SK-N-SH treated with all-trans-retinoic acid at 6 μM for 48 hours (cell line): ENCODE measurements around the gene KEL.

Experiments
- ARNTL ChIP-seq: fragments of 450-650 bp; formaldehyde crosslinking; IDR thresholded peaks from 2 replicates; pipeline ENCODE4 v1.5.0; 2020; ENCODE audit warnings: low read depth, mild to moderate bottlenecking, moderate library complexity, borderline replicate concordance
- ESRRG ChIP-seq: fragments of 250-450 bp; sonication (Bioruptor Pico); IDR thresholded peaks from 2 replicates; pipeline ENCODE4 v1.6.1; 2021; ENCODE audit warnings: mild to moderate bottlenecking
- GLIS3 ChIP-seq: fragments of 250-450 bp; sonication (Bioruptor Pico); IDR thresholded peaks from 2 replicates; pipeline ENCODE4 v1.5.0; 2020; ENCODE audit warnings: mild to moderate bottlenecking, moderate library complexity
- PPARA ChIP-seq: fragments of 250-450 bp; sonication (Bioruptor Pico); IDR thresholded peaks from 2 replicates; pipeline ENCODE4 v1.5.0; 2020; ENCODE audit warnings: mild to moderate bottlenecking, borderline replicate concordance
- RARB ChIP-seq: fragments of 250-450 bp; sonication (Bioruptor Pico); IDR thresholded peaks from 2 replicates; pipeline ENCODE4 v1.8.0; 2021; ENCODE audit warnings: mild to moderate bottlenecking, moderate library complexity
- TCF4 ChIP-seq: fragments of 250-450 bp; sonication (Bioruptor Pico); IDR thresholded peaks from 2 replicates; pipeline ENCODE4 v1.8.0; 2021; ENCODE audit warnings: mild to moderate bottlenecking, moderate library complexity, borderline replicate concordance
- ZFP3 ChIP-seq: fragments of 250-450 bp; sonication (Bioruptor Pico); IDR thresholded peaks from 2 replicates; pipeline ENCODE4 v1.5.0; 2020; ENCODE audit warnings: mild to moderate bottlenecking, moderate library complexity
- ZNF565 ChIP-seq: fragments of 450-650 bp; formaldehyde crosslinking; conservative IDR thresholded peaks from 2 replicates; pipeline ENCODE4 v1.5.0; 2020; ENCODE audit warnings: low read depth, mild to moderate bottlenecking, moderate library complexity
- ZNF70 ChIP-seq: fragments of 450-650 bp; formaldehyde crosslinking; IDR thresholded peaks from 2 replicates; pipeline ENCODE4 v1.5.0; 2020; ENCODE audit warnings: mild to moderate bottlenecking, moderate library complexity
- ZNF8 ChIP-seq: fragments of 450-650 bp; formaldehyde crosslinking; IDR thresholded peaks from 2 replicates; pipeline ENCODE4 v1.5.0; 2020; ENCODE audit warnings: mild to moderate bottlenecking, moderate library complexity
- TF ChIP-seq, protein P1 (sequence below): fragments of 250-450 bp; sonication (Bioruptor Pico); IDR thresholded peaks from 2 replicates; pipeline ENCODE4 v1.5.0; 2020; ENCODE audit warnings: mild to moderate bottlenecking, moderate library complexity
- TF ChIP-seq, protein P2 (sequence below): fragments of 250-450 bp; sonication (Bioruptor Pico); IDR thresholded peaks from 2 replicates; pipeline ENCODE4 v1.8.0; 2021; ENCODE audit warnings: low read depth, mild to moderate bottlenecking, moderate library complexity, borderline replicate concordance
- TF ChIP-seq, protein P3 (sequence below): fragments of 250-450 bp; sonication (Bioruptor Pico); IDR thresholded peaks from 2 replicates; pipeline ENCODE4 v1.5.1; 2020; ENCODE audit warnings: low read depth, mild to moderate bottlenecking, moderate library complexity

DNA sequence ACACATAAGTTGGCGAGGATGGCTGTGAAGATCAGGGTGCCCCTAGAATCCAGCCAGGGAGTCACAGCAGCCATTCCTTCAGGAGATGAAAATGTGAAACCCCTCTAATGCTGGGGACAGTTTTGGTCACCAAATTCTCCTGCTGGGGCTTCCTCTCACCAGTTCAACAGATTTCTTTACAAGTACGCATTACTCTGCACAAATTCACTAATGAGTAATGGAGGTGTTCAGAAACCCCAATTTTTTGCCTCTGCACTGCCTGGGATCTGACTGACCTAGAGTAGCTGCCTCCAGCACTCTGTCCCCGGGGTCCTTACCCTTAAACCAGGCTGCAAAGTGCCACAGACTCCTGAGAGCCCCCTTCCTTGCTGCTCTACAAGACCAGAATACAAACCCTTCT, 44.7 kb downstream of the KEL start:
- TF ChIP-seq ESRRG (CRISPR knock-in tag) (no peak), ZFP3 (CRISPR knock-in tag) (no peak), ZNF8 (no peak), GLIS3 (CRISPR knock-in tag) (no peak), TCF4 (CRISPR knock-in tag) (no peak), PPARA (CRISPR knock-in tag) (no peak), RARB (CRISPR knock-in tag) (no peak), ARNTL (CRISPR knock-in tag) (no peak), ZNF565 (no peak), ZNF70 (CRISPR knock-in tag) (no peak)
- TF ChIP-seq, protein P1, sequence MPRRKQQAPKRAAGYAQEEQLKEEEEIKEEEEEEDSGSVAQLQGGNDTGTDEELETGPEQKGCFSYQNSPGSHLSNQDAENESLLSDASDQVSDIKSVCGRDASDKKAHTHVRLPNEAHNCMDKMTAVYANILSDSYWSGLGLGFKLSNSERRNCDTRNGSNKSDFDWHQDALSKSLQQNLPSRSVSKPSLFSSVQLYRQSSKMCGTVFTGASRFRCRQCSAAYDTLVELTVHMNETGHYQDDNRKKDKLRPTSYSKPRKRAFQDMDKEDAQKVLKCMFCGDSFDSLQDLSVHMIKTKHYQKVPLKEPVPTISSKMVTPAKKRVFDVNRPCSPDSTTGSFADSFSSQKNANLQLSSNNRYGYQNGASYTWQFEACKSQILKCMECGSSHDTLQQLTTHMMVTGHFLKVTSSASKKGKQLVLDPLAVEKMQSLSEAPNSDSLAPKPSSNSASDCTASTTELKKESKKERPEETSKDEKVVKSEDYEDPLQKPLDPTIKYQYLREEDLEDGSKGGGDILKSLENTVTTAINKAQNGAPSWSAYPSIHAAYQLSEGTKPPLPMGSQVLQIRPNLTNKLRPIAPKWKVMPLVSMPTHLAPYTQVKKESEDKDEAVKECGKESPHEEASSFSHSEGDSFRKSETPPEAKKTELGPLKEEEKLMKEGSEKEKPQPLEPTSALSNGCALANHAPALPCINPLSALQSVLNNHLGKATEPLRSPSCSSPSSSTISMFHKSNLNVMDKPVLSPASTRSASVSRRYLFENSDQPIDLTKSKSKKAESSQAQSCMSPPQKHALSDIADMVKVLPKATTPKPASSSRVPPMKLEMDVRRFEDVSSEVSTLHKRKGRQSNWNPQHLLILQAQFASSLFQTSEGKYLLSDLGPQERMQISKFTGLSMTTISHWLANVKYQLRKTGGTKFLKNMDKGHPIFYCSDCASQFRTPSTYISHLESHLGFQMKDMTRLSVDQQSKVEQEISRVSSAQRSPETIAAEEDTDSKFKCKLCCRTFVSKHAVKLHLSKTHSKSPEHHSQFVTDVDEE = no peak
- TF ChIP-seq, protein P2, sequence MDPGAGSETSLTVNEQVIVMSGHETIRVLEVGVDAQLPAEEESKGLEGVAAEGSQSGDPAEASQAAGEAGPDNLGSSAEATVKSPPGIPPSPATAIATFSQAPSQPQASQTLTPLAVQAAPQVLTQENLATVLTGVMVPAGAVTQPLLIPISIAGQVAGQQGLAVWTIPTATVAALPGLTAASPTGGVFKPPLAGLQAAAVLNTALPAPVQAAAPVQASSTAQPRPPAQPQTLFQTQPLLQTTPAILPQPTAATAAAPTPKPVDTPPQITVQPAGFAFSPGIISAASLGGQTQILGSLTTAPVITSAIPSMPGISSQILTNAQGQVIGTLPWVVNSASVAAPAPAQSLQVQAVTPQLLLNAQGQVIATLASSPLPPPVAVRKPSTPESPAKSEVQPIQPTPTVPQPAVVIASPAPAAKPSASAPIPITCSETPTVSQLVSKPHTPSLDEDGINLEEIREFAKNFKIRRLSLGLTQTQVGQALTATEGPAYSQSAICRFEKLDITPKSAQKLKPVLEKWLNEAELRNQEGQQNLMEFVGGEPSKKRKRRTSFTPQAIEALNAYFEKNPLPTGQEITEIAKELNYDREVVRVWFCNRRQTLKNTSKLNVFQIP (CRISPR knock-in tag) = no peak
- TF ChIP-seq, protein P3, sequence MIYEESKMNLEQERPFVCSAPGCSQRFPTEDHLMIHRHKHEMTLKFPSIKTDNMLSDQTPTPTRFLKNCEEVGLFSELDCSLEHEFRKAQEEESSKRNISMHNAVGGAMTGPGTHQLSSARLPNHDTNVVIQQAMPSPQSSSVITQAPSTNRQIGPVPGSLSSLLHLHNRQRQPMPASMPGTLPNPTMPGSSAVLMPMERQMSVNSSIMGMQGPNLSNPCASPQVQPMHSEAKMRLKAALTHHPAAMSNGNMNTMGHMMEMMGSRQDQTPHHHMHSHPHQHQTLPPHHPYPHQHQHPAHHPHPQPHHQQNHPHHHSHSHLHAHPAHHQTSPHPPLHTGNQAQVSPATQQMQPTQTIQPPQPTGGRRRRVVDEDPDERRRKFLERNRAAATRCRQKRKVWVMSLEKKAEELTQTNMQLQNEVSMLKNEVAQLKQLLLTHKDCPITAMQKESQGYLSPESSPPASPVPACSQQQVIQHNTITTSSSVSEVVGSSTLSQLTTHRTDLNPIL (CRISPR knock-in tag) = no peak
